NCI-H1694 (cell line): Measurements from ENCODE around the gene CHI3L1.

Experiments used
- DNase-seq: peaks from one replicate; lab custom pipeline; 2025; lab: John Stamatoyannopoulos, UW

Gene CHI3L1

DNA sequence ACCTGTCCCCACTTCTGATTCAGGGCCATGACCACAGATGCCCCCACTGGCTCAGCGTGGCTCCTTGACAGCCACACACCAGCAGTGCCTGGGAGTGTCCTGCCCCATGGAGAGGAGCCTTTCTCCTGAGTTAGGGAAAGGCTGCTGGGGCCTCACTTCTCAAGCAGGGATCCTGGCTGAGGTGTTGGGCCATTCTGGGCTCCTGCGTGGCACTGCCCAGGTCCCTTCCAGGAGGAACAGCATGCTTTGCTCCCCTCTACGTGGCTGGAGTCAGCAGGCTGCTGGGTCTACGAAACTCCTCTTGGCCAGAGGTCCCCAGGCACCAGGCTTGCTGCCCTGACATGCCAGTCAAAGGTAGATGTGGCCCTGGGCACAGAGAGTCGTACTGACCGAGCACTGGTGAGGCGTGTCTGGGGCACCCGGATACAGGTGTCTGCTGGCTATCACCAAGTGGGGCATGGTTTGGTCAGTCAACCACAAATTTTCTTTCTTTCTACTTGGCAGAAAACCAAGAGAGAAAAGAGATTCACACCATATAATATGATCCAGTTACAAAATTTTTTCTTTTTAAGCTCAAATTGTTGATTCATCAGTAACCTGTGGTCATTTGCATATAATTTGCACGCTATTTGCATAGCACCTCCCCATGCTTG lies 54.8 kb downstream of the CHI3L1 start:
- no peak for DNase-seq

DNA sequence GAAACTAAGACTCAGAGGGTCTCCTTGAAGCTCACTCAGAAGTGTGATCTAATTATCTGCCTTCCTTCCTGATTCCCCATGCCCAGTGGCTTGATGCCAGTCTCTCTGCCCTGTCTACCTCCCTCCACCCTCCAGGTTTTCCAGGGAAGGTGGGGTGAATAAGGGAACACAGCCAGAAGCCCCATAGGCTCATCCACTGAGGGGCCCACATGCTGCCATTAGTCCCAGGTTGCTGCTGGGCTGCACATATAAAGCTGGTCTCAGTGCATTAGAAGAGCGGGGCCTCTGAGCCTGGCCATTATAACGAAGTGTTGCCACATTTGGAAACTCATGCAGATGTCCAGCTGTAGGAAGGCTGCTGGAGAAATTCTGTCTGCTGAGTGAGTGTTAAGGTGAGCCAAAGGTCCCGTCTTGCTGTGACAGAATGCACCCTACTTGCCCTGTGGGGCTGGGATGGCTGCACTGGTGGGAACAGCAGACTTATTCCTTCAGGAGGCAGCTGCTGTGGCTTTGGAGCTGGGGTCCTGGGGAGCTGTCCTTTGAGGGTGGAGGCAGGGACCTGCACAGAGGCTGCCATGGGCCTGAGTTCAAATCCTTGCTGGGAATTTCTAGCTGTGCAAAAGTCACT lies 56.0 kb downstream of the CHI3L1 start:
- DNase-seq = no peak

DNA sequence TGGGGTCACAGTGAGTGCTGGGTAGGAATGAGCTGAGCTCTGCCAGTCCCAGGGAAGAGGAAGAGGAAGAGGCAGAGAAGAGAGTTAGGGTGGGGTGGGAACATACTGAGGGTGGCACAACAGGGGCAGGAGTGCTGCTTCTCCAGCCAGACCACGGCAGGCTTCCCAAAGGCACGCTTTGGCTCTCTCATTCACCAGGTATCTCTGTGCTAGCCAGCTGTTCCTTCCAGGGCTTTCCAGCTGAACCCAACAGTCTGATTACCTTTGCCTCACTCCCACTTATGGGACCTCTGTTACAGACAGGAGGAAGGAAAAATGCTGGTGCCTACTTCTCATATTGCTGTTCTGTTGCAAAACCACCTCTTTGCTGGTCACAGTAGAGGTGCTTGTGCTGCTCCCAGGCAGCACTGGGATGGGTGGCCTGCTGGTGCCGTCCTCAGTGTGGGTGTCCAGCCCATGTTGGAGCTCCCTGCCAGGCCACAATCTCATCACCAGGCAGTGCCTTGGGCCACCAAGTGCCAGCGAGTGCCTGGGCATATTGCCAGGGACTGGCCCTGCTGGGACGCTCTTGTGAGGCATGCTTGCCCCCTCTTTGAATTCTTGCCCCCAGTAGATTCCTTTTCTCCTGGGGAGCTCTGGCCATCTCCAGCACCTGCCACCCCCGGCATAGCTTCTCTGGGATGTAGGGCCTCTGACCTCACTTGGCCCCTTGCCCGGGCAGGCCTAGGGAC lies 56.8 kb downstream of the CHI3L1 start:
- DNase-seq = no peak
